Esophagus squamous epithelium (tissue), 5 donors: Measurements from ENCODE around the gene SPATA9. TPM values are rescaled to one million over a fixed set of nuclear protein-coding genes. Genes with fewer than 3 reads are reported as not detected.

Experiments
- DNase-seq: peaks from one replicate; lab custom pipeline; 2025; lab: John Stamatoyannopoulos, UW
- H3K27ac ChIP-seq, 4 donors: fragments of 200-600 bp; sonication (generic); one replicate each; pipeline ENCODE4 v1.5.1; 2016 to 2019; ENCODE audit warnings: mild to moderate bottlenecking in 1 of 4
- H3K27me3 ChIP-seq, 4 donors: fragments of 200-600 bp; sonication (generic); 1 replicate in 3 of 4; 2 replicates in 1 of 4; pipeline versions ENCODE4 v1.5.1 to v1.6.0; 2017 to 2021; ENCODE audit warnings: antibody characterized with exemption in 1 of 4
- H3K36me3 ChIP-seq, 3 donors: fragments of 200-600 bp; sonication (generic); one replicate each; pipeline ENCODE4 v1.5.1; 2016 to 2019
- H3K4me1 ChIP-seq, 3 donors: fragments of 200-600 bp; sonication (generic); one replicate each; pipeline ENCODE4 v1.5.1; 2017 to 2019
- H3K4me3 ChIP-seq, 4 donors: fragments of 200-600 bp; sonication (generic); 1 replicate in 3 of 4; 2 replicates in 1 of 4; pipeline ENCODE4 v1.5.1; 2016 to 2019; ENCODE audit warnings: mild to moderate bottlenecking in 2 of 4, moderate library complexity in 1 of 4
- H3K9me3 ChIP-seq, 3 donors: fragments of 200-600 bp; sonication (generic); one replicate each; pipeline ENCODE4 v1.5.1; 2016 to 2019
- POLR2A ChIP-seq, 4 donors: fragments of 450-650 bp; IDR thresholded peaks; one replicate each; pipeline ENCODE4 v1.6.1; 2017; ENCODE audit warnings: antibody characterized with exemption in 4 of 4, mild to moderate bottlenecking in 4 of 4, moderate library complexity in 3 of 4
- WGBS, 2 donors: methylation state at CpG; one replicate each; pipeline ENCODE4 v1.1.5; 2018; 5-methylcytosine and 5-hydroxymethylcytosine counted together
- intact Hi-C: fragments of 100-400 bp; cut with DNase I; formaldehyde crosslinking; loops from one replicate; pipeline ENCODE4 v1.15.0; 2022
- total RNA-seq, 4 donors: library from RNA; depleted of rRNA; stranded (reverse); fragments of >200 nt; gene quantifications; one replicate each; pipeline ENCODE4 v1.1.0, GENCODE V29; 2016
- TF ChIP-seq, protein P1 (sequence below), 6 experiments: fragments of 450-650 bp in 4 of 6; fragments of 200-600 bp in 2 of 6; sonication (generic) in 2 of 6; IDR thresholded peaks; one replicate each; pipeline ENCODE4 v1.5.1; 2016 to 2019; ENCODE audit warnings: antibody characterized with exemption in 6 of 6, mild to moderate bottlenecking in 4 of 6, moderate library complexity in 4 of 6
- donor health status: DM: yes; HTN: yes; CAD: no.

The SPATA9 gene
- total RNA-seq, 4 donors from 2014 or later, result not detected

DNA sequence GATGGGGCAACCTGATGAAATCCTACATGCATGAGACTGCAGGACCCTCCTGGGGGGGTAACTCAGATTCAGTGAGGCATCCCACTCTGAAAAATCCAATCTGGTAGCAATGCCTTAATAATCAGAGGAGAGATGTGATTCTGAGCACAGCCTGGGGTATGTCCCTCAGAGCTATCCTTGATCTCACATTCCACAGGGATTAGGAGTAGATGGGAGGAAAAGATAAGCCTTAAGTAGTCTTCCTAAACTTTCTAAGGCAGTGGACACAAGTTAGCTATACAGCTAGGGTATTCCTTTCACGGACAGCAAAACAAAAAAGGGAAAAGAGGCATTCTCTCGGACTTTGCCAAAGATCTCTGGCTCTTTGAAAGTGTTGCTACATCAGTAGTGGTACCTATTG lies 3.9 kb upstream of the SPATA9 start:
- 64 to 67% methylated on average over 2 of the region's 2 CpGs for WGBS, 2 donors
- H3K27me3 ChIP-seq, result no peaks in the 10 kb centered on the region

DNA sequence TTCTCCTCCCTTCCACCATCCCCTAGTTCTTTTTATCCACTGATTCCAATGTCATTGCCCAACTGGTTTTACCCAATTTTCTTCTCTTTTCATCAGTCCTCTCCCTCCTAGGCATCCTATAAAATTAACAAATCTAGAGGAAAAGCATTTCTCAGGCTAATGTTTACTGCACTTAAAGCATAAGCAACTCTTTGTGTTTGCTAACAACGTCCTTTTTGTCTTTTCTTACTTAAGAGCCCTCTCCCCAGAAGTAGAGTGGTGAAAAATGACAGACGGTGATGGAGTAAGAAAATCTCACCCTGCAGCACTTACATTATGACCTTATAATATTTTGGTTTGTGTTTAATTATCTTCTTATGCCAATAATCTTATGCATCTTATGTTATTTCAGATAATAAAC lies 1.6 kb upstream of the SPATA9 start:
- Histone ChIP-seq H3K4me1 (no peaks in the 10 kb centered on the region), H3K9me3 (no peaks in the 10 kb centered on the region), H3K36me3 (no peaks in the 10 kb centered on the region), H3K27ac (no peak overlapping the region), H3K4me3 (no peak overlapping the region), H3K27me3 (no peaks in the 10 kb centered on the region)
- no peak for DNase-seq
- no peak for TF ChIP-seq POLR2A (IDR thresholded peaks at IDR 0.05)
- TF ChIP-seq, protein P1, sequence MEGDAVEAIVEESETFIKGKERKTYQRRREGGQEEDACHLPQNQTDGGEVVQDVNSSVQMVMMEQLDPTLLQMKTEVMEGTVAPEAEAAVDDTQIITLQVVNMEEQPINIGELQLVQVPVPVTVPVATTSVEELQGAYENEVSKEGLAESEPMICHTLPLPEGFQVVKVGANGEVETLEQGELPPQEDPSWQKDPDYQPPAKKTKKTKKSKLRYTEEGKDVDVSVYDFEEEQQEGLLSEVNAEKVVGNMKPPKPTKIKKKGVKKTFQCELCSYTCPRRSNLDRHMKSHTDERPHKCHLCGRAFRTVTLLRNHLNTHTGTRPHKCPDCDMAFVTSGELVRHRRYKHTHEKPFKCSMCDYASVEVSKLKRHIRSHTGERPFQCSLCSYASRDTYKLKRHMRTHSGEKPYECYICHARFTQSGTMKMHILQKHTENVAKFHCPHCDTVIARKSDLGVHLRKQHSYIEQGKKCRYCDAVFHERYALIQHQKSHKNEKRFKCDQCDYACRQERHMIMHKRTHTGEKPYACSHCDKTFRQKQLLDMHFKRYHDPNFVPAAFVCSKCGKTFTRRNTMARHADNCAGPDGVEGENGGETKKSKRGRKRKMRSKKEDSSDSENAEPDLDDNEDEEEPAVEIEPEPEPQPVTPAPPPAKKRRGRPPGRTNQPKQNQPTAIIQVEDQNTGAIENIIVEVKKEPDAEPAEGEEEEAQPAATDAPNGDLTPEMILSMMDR (IDR thresholded peaks at IDR 0.05), result no peak
- intact Hi-C loops, result no loop called here
- WGBS, 2 donors, result 82 to 88% methylated on average over 2 of the region's 2 CpGs

More for the DNA sequence above, 3.9 kb upstream of the SPATA9 start:
- no peak for DNase-seq
- Histone ChIP-seq H3K4me1 (no peaks in the 10 kb centered on the region), H3K4me3 (no peak overlapping the region), H3K36me3 (no peaks in the 10 kb centered on the region), H3K27ac (no peak overlapping the region), H3K9me3 (no peaks in the 10 kb centered on the region)
- TF ChIP-seq POLR2A (IDR thresholded peaks at IDR 0.05), result no peak
- TF ChIP-seq, protein P1 (IDR thresholded peaks at IDR 0.05), result no peak
- intact Hi-C loops, result no loop called here

DNA sequence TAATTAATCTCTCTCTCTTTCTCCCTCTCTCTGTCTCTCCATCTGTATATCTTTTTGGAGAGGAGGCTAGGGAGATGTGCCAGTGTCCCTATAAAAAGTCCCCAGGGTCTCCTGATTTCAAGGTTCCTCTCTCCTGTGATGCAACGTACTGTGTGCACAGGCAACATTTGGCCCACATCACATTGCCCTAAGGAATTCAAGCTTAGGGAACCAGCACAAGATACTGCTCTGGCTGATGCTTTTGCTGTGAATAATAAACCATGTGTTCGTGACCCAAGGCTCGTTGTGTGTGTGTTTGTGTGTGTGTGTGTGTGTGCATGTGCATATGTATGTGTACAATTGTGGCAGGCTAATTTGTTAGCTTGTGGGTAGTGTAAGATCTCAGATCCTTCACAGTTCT lies 9.7 kb downstream of the SPATA9 start:
- intact Hi-C loops, result no loop called here
- 66 to 67% methylated on average over 3 of the region's 3 CpGs for WGBS, 2 donors

DNA sequence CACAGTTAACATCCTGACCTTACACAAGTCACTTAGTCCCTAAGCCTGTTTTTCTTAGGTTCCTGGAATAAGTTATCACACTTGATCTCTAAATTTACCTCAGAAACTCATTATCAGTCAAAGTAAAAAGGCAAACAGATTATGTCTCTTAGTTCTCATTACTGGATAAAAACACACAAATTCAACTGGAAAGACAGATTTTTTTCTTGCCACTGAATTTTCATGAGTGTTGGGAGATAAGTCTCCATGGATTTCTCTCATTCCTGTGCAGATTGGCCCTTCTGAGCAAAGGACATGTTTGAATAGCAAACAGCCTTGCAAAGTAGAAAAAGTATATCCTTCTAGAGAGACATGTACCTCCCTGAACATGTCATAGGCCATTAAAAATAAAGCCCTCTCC lies 10.2 kb downstream of the SPATA9 start:
- TF ChIP-seq POLR2A (IDR thresholded peaks at IDR 0.05), result no peak
- intact Hi-C loops, result no loop called here
- no peaks in the 10 kb centered on the region for H3K36me3 ChIP-seq
- H3K27ac ChIP-seq, result no peak overlapping the region
- no peaks in the 10 kb centered on the region for H3K27me3 ChIP-seq
- no peak overlapping the region for H3K4me3 ChIP-seq
- peaks cover 0 to 12% (median 3%) of the 10 kb centered on the region in 3 donors for H3K4me1 ChIP-seq
- DNase-seq, result no peak
- no peaks in the 10 kb centered on the region for H3K9me3 ChIP-seq

More for the DNA sequence above, 9.7 kb downstream of the SPATA9 start:
- DNase-seq, result no peak
- Histone ChIP-seq H3K4me1 (peaks cover 0 to 12% (median 3%) of the 10 kb centered on the region in 3 donors), H3K36me3 (no peaks in the 10 kb centered on the region), H3K27me3 (no peaks in the 10 kb centered on the region), H3K4me3 (no peak overlapping the region), H3K9me3 (no peaks in the 10 kb centered on the region), H3K27ac (no peak overlapping the region)
- TF ChIP-seq, protein P1 (IDR thresholded peaks at IDR 0.05), result no peak
- TF ChIP-seq POLR2A (IDR thresholded peaks at IDR 0.05), result no peak

DNA sequence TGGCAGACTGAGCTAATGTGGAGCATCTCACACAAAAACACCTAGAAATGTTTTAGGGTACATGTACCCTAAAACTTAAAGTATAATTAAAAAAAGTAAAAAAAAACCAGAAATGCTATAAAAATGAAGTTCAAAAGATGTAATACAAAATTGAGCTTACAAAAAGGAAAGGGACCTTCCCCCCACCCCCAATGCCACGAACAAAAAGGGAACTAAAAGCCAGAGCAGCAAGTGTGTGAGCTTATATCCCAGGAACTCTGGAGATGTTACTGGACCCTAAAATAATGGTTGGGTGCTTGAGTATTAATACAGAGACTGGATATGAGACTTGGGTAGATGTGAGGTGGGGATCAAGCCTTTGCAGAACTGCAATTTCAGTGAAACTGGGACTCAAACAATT lies 11.0 kb downstream of the SPATA9 start:
- TF ChIP-seq, protein P1 (IDR thresholded peaks at IDR 0.05), result no peak
- no peak for TF ChIP-seq POLR2A (IDR thresholded peaks at IDR 0.05)

DNA sequence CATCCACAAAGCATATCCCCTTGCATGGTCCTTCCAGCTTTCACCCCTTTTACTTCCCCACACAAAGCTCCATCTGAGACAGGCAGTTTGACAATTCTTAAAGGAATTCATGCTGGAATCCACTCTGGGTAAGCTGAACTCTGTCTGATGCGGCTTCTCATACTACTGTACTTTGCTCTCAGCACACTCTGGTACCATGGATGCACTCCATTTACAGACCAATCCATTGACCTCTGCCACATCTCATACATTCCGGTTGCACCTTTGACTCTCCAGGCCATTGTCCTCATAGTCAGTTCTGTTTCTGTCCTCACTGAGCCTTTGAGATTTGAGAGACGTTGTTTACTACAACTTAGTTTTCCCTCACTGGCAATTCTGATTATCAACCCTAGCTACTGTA lies 12.2 kb downstream of the SPATA9 start:
- H3K4me3 ChIP-seq, result no peak overlapping the region
- peak overlapping the region in 2 of 4 donors; percentile 56 to 64 for H3K27ac ChIP-seq
- peaks cover 0 to 12% (median 3%) of the 10 kb centered on the region in 3 donors for H3K4me1 ChIP-seq
- TF ChIP-seq, protein P1 (IDR thresholded peaks at IDR 0.05), result no peak
- no peak for TF ChIP-seq POLR2A (IDR thresholded peaks at IDR 0.05)
- intact Hi-C loops, result no loop called here
- 95 to 97% methylated on average over 3 of the region's 3 CpGs for WGBS, 2 donors
- no peaks in the 10 kb centered on the region for H3K27me3 ChIP-seq
- no peak for DNase-seq
- H3K36me3 ChIP-seq, result no peaks in the 10 kb centered on the region
- H3K9me3 ChIP-seq, result no peaks in the 10 kb centered on the region

More for the DNA sequence above, 11.0 kb downstream of the SPATA9 start:
- no peaks in the 10 kb centered on the region for H3K9me3 ChIP-seq
- H3K4me3 ChIP-seq, result no peak overlapping the region
- 56 to 61% methylated on average over 1 of the region's 1 CpG for WGBS, 2 donors
- peaks cover 0 to 12% (median 3%) of the 10 kb centered on the region in 3 donors for H3K4me1 ChIP-seq
- H3K36me3 ChIP-seq, result no peaks in the 10 kb centered on the region
- no peak overlapping the region for H3K27ac ChIP-seq
- intact Hi-C loops, result no loop called here
- H3K27me3 ChIP-seq, result no peaks in the 10 kb centered on the region
- DNase-seq, result no peak
